Mucosa of descending colon (tissue), 3 donors: ENCODE data around the gene ZNF142. TPM values are rescaled to one million over a fixed set of nuclear protein-coding genes. Genes with fewer than 3 reads are reported as not detected.

Experiments
- ATAC-seq: fragments of 200-7000 bp; cut with Tn5 transposase; one replicate; pipeline ENCODE4 v1.9.1; 2020; ENCODE audit warnings: mild to moderate bottlenecking, moderate library complexity
- DNase-seq, 3 donors: peaks; one replicate each; pipeline ENCODE4 v3.0.0-alpha.2; 2020
- H3K36me3 ChIP-seq: fragments of 200-600 bp; one replicate; pipeline ENCODE4 v1.8.0; 2021; ENCODE audit warnings: low read depth, mild to moderate bottlenecking
- H3K4me1 ChIP-seq: fragments of 200-600 bp; one replicate; pipeline ENCODE4 v1.8.0; 2021; ENCODE audit warnings: low read depth, mild to moderate bottlenecking
- H3K4me3 ChIP-seq: fragments of 200-600 bp; one replicate; pipeline ENCODE4 v1.8.0; 2021; ENCODE audit warnings: mild to moderate bottlenecking
- H3K9me3 ChIP-seq: fragments of 200-600 bp; one replicate; pipeline ENCODE4 v1.8.0; 2021; ENCODE audit warnings: mild to moderate bottlenecking
- intact Hi-C, 2 donors: fragments of 100-400 bp; cut with DNase I in 1 of 2; cut with micrococcal nuclease in 1 of 2; formaldehyde crosslinking; loops; one replicate each; pipeline versions ENCODE4 v1.11.0 to v1.11.1; 2022; cut with DNase I, micrococcal nuclease
- total RNA-seq, 3 donors: library from RNA; stranded (reverse); fragmentation: NEBNext Ultra II Directional in 2 of 3; extraction: Animal tissue kit (Norgen Biotek cat#: 25700) in 2 of 3; gene quantifications; one replicate each; pipeline versions ENCODE4 v1.2.1 to v1.2.4, GENCODE V29; 2021 to 2023
- TF ChIP-seq, protein P1 (sequence below): fragments of 200-600 bp; IDR thresholded peaks from one replicate; pipeline ENCODE4 v1.8.0; 2022; ENCODE audit warnings: antibody characterized with exemption, mild to moderate bottlenecking
- donor health status: DM: no; HTN: no; CAD: no; lungs with moderate emphysema.
- donor health status: DM: no; HTN: no; CAD: no.
- donor health status: DM: no; HTN: yes; CAD: no.

ZNF142 gene
- total RNA-seq, 3 donors from 2014 or later = 16.4 to 25.0 (median 19.7) TPM

DNA sequence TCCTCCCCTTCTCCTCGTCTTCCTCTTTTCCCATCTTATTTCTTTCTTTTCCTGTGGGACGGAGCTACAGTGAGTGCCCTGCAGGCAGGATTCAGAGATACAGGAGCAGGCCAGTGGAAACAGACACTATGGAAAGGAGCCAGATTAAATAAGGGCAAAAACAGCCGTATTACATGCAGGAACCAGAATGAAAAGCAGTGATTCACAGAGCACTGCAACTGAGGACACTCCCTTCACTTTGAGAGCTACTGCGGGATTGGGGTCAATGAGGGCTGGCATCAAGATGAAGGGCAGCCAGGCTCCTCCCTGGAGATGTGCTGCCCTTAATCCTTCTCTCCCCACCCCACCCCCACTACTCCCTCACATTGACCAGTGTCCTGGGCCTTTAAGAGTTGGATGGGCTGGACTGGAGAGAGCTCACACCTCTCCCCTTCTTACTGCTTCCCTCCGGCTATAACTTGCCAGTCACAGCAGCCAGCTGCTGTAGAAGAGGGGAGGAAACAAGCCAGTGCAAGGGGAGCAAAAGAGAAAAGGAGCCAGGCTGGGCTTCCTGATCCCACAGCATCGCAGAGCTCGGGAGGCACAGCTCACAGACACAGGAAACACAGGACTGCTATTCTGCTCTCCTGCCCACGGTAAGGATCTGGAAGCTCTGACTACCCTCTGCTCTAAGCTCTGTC is 51.8 kb downstream of the ZNF142 start, which contains the start of gene PLCD4:
Gene PLCD4 (plus strand): TSS at position 464 of the 680 bp plus-strand sequence. CDS start 7,841 bp downstream, outside the sequence.
- no peaks in the 10 kb centered on the region for H3K4me1 ChIP-seq
- no peaks in the 10 kb centered on the region for H3K9me3 ChIP-seq
- no peak within 1 kb of the TSS for H3K4me3 ChIP-seq
- H3K36me3 ChIP-seq = no peaks in the 10 kb centered on the region
- TF ChIP-seq, protein P1, sequence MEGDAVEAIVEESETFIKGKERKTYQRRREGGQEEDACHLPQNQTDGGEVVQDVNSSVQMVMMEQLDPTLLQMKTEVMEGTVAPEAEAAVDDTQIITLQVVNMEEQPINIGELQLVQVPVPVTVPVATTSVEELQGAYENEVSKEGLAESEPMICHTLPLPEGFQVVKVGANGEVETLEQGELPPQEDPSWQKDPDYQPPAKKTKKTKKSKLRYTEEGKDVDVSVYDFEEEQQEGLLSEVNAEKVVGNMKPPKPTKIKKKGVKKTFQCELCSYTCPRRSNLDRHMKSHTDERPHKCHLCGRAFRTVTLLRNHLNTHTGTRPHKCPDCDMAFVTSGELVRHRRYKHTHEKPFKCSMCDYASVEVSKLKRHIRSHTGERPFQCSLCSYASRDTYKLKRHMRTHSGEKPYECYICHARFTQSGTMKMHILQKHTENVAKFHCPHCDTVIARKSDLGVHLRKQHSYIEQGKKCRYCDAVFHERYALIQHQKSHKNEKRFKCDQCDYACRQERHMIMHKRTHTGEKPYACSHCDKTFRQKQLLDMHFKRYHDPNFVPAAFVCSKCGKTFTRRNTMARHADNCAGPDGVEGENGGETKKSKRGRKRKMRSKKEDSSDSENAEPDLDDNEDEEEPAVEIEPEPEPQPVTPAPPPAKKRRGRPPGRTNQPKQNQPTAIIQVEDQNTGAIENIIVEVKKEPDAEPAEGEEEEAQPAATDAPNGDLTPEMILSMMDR = no peak
- ATAC-seq (peak; percentile 65), DNase-seq (peak in 1 of 3 donors; percentile 8)
- intact Hi-C loops = no loop called here

- no peaks in the 10 kb centered on the region for H3K9me3 ChIP-seq
- TF ChIP-seq, protein P1 = no peak
- no peak overlapping the region for H3K4me3 ChIP-seq
- ATAC-seq (no peak), DNase-seq (no peak)
- H3K36me3 ChIP-seq = no peaks in the 10 kb centered on the region
- intact Hi-C loops = no loop called here
- no peaks in the 10 kb centered on the region for H3K4me1 ChIP-seq
Measured at GRCh38 chr2:218605432-218605831, 54.0 kb downstream of the ZNF142 start.

Other genes starting within 250 kb of the ZNF142 start
- 100 to 1,000 TPM; 194 to 550 (median 341) TPM for gene VIL1, start 240.5 kb downstream of the ZNF142 start, total RNA-seq
- 10 to 100 TPM; 11.5 to 14.3 (median 11.6) TPM for gene USP37, start 91.3 kb downstream of the ZNF142 start, total RNA-seq
- 10 to 100 TPM; 31.0 to 41.8 (median 37.8) TPM for gene CNOT9, start 90.8 kb downstream of the ZNF142 start, total RNA-seq
- 10 to 100 TPM in 1 of 3 donors, 1 to 10 TPM in 2; 1.2 to 41.2 (median 2.2) TPM for gene PLCD4, start 51.7 kb downstream of the ZNF142 start, total RNA-seq
- gene BCS1L, start 60 bp upstream of the ZNF142 start, total RNA-seq = 10 to 100 TPM; 32.9 to 54.0 (median 39.8) TPM
- gene RNF25, start 12.4 kb upstream of the ZNF142 start, total RNA-seq = 10 to 100 TPM; 11.5 to 21.2 (median 15.5) TPM
- gene STK36, start 12.5 kb upstream of the ZNF142 start, total RNA-seq = 10 to 100 TPM; 24.6 to 48.5 (median 35.1) TPM
- gene TTLL4, start 51.2 kb upstream of the ZNF142 start, total RNA-seq = 10 to 100 TPM; 21.0 to 30.1 (median 23.8) TPM
- gene CYP27A1, start 122.5 kb upstream of the ZNF142 start, total RNA-seq = 10 to 100 TPM; 31.0 to 70.0 (median 37.7) TPM
- not detected for gene PRKAG3, start 172.2 kb upstream of the ZNF142 start, total RNA-seq
- gene WNT6, start 200.2 kb upstream of the ZNF142 start, total RNA-seq = 1 to 10 TPM in 1 of 3 donors, under 1 TPM in 2; 0.39 to 5.7 (median 0.41) TPM
- gene WNT10A, start 221.2 kb upstream of the ZNF142 start, total RNA-seq = 1 to 10 TPM in 1 of 3 donors, under 1 TPM in 2; 0.17 to 1.1 (median 0.22) TPM